A549 (cell line): ENCODE results near the gene VWA5B1. TPM values are rescaled to one million over a fixed set of nuclear protein-coding genes. Genes with fewer than 3 reads are reported as not detected.

Source experiments
- ATAC-seq, 2 experiments: fragments of 200-7000 bp in 1 of 2; fragments of >200 bp in 1 of 2; cut with Nextera tagmentation in 1 of 2; cut with Tn5 transposase in 1 of 2; 3 replicates each; pipeline versions ENCODE4 v1.8.0 to v1.9.1; 2018 to 2020; ENCODE audit warnings: mild to moderate bottlenecking in 1 of 2, moderate library complexity in 1 of 2
- CTCF ChIA-PET: fragments of 300-600 bp; sonication (Branson Sonifier 250); formaldehyde crosslinking; extraction: SDS; loops from one replicate; lab custom pipeline; 2021; ENCODE audit warnings: antibody characterized with exemption, inconsistent platforms; lab: Yijun Ruan, JAX
- POLR2A ChIA-PET: fragments of 350-600 bp; formaldehyde crosslinking; extraction: SDS; loops from one replicate; lab custom pipeline; 2021; ENCODE audit warnings: antibody characterized with exemption, inconsistent platforms; lab: Yijun Ruan, JAX
- DNase-seq, 2 experiments: peaks; one replicate each; pipeline versions ENCODE4 v3.0.0 to v3.0.0-alpha.2; 2011 to 2016; ENCODE audit warnings: low read depth in 1 of 2, low spot score in 1 of 2
- FAIRE-seq: peaks from 2 replicates; lab custom pipeline; 2011; peaks lifted over from hg19 to GRCh38; lab: Jason Lieb, UNC
- H3K27ac ChIP-seq, 2 experiments: fragments of >200 bp; sonication (Bioruptor Twin); formaldehyde crosslinking; 3 replicates each; pipeline ENCODE4 v1.5.1; 2016 to 2017
- H3K4me1 ChIP-seq: fragments of >200 bp; sonication (Bioruptor Twin); formaldehyde crosslinking; 3 replicates; pipeline ENCODE4 v1.6.1; 2016
- H3K4me2 ChIP-seq: fragments of >200 bp; sonication (Bioruptor Twin); formaldehyde crosslinking; 3 replicates; pipeline ENCODE4 v1.6.1; 2016
- H3K4me3 ChIP-seq: fragments of >200 bp; sonication (Bioruptor Twin); formaldehyde crosslinking; 3 replicates; pipeline ENCODE4 v1.5.1; 2016
- H3K9me3 ChIP-seq: fragments of >200 bp; sonication (Bioruptor Twin); formaldehyde crosslinking; 3 replicates; pipeline ENCODE4 v1.6.1; 2016
- CHD4 ChIP-seq: fragments of 200-600 bp; sonication (generic); IDR thresholded peaks from 2 replicates; pipeline ENCODE4 v1.6.1; 2016; ENCODE audit warnings: antibody characterized with exemption, mild to moderate bottlenecking, borderline replicate concordance
- ELK1 ChIP-seq: fragments of 150-350 bp; IDR thresholded peaks from 2 replicates; pipeline ENCODE4 v1.6.1; 2014; ENCODE audit warnings: low read depth, mild to moderate bottlenecking, low read length
- ESRRA ChIP-seq: fragments of 150-350 bp; IDR thresholded peaks from 2 replicates; pipeline ENCODE4 v1.6.1; 2014; ENCODE audit warnings: mild to moderate bottlenecking, low read length, borderline replicate concordance
- FOSL2 ChIP-seq, 2 experiments: fragments of 450-650 bp in 1 of 2; fragments of >200 bp in 1 of 2; sonication (Bioruptor Twin) in 1 of 2; formaldehyde crosslinking; IDR thresholded peaks; 2 replicates each; pipeline versions ENCODE4 v1.5.0 to v1.6.1; 2016 to 2020; ENCODE audit warnings: mild to moderate bottlenecking in 1 of 2, moderate library complexity in 1 of 2
- GATA3 ChIP-seq: IDR thresholded peaks from 2 replicates; pipeline ENCODE4 v1.6.1; 2012; ENCODE audit warnings: borderline replicate concordance
- HOXA7 ChIP-seq: fragments of 250-450 bp; sonication (Bioruptor Pico); IDR thresholded peaks from 2 replicates; pipeline ENCODE4 v1.5.0; 2020; ENCODE audit warnings: mild to moderate bottlenecking, moderate library complexity
- JUNB ChIP-seq: fragments of >200 bp; sonication (Bioruptor Twin); formaldehyde crosslinking; IDR thresholded peaks from 2 replicates; pipeline ENCODE4 v1.6.1; 2016
- MAZ ChIP-seq: fragments of 150-350 bp; IDR thresholded peaks from 2 replicates; pipeline ENCODE4 v1.6.1; 2014; ENCODE audit warnings: antibody characterized with exemption, low read depth, low read length, borderline replicate concordance
- PHF8 ChIP-seq: fragments of 200-600 bp; sonication (generic); IDR thresholded peaks from 2 replicates; pipeline ENCODE4 v1.6.1; 2016; ENCODE audit warnings: low read depth, mild to moderate bottlenecking, antibody characterized with exemption, moderate library complexity, borderline replicate concordance
- POLR2AphosphoS2 ChIP-seq: conservative IDR thresholded peaks from 2 replicates; pipeline ENCODE4 v1.6.1; 2012; ENCODE audit warnings: low read length, improper control_type of control experiment, inconsistent platforms
- RAD21 ChIP-seq, 2 experiments: fragments of >200 bp in 1 of 2; sonication (Bioruptor Twin) in 1 of 2; formaldehyde crosslinking in 1 of 2; IDR thresholded peaks in 1 of 2; conservative IDR thresholded peaks in 1 of 2; 2 replicates in 1 of 2; 3 replicates in 1 of 2; pipeline ENCODE4 v1.6.1; 2012 to 2018; ENCODE audit warnings: inconsistent platforms in 1 of 2
- RNF2 ChIP-seq: fragments of 200-600 bp; sonication (generic); IDR thresholded peaks from 2 replicates; pipeline ENCODE4 v1.6.1; 2016; ENCODE audit warnings: low read depth, mild to moderate bottlenecking, antibody characterized with exemption, moderate library complexity, borderline replicate concordance
- SREBF2 ChIP-seq: fragments of 450-650 bp; IDR thresholded peaks from 2 replicates; pipeline ENCODE4 v1.6.1; 2014; ENCODE audit warnings: mild to moderate bottlenecking, moderate library complexity
- ZSCAN20 ChIP-seq: fragments of 250-450 bp; sonication (Bioruptor Pico); IDR thresholded peaks from 2 replicates; pipeline ENCODE4 v1.8.0; 2022; ENCODE audit warnings: mild to moderate bottlenecking, moderate library complexity
- WGBS: methylation state at CpG from one replicate; pipeline ENCODE4 v1.1.6; 2017; ENCODE audit errors: missing lambda C conversion rate; 5-methylcytosine and 5-hydroxymethylcytosine counted together
- polyA plus RNA-seq, 4 experiments: library from polyadenylated mRNA; depleted of rRNA in 3 of 4; stranded (reverse); fragments of >200 nt; fragmentation: RNase III in 1 of 4; extraction: RNeasy Plus Mini Kit Qiagen cat#74134 plus additional on column Dnase treatment in 1 of 4; gene quantifications; 2 replicates in 3 of 4; 3 replicates in 1 of 4; pipeline ENCODE4 v1.2.3, GENCODE V29; 2011 to 2017
- TF ChIP-seq, protein P1 (sequence below): fragments of >200 bp; sonication (Bioruptor Twin); formaldehyde crosslinking; IDR thresholded peaks from 3 replicates; pipeline ENCODE4 v1.6.1; 2016
- TF ChIP-seq, protein P2 (sequence below): IDR thresholded peaks from 2 replicates; pipeline ENCODE4 v1.6.1; 2012

VWA5B1 gene
- polyA plus RNA-seq, 2 of the 4 experiments (the other 2 are of a cell fraction), result not detected

- Histone ChIP-seq H3K27ac (no peak overlapping the region), H3K4me3 (no peak overlapping the region)
- POLR2A ChIA-PET, result no interaction called here
- TF ChIP-seq ELK1 (no peak), ZSCAN20 (CRISPR knock-in tag) (no peak), RAD21 (conservative IDR thresholded peaks at IDR 0.05 in 1 of 2, IDR thresholded peaks at IDR 0.05 in 1 of 2) (no peak)
- TF ChIP-seq, protein P1, sequence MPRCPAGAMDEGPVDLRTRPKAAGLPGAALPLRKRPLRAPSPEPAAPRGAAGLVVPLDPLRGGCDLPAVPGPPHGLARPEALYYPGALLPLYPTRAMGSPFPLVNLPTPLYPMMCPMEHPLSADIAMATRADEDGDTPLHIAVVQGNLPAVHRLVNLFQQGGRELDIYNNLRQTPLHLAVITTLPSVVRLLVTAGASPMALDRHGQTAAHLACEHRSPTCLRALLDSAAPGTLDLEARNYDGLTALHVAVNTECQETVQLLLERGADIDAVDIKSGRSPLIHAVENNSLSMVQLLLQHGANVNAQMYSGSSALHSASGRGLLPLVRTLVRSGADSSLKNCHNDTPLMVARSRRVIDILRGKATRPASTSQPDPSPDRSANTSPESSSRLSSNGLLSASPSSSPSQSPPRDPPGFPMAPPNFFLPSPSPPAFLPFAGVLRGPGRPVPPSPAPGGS, result no peak
- TF ChIP-seq, all 56 proteins: peak for 0
- CTCF ChIA-PET, result interaction anchor here (0.9 to 2.0 kb wide), 5 partner anchors 26 to 191 kb away, joined by 3 to 7 read pairs (median 4); no protein-coding TSS in a partner anchor
- no peaks in the 10 kb centered on the region for H3K9me3 ChIP-seq
- FAIRE-seq, result no peak
- no peaks in the 10 kb centered on the region for H3K4me1 ChIP-seq
- H3K4me2 ChIP-seq, result no peak overlapping the region
- no peak for ATAC-seq
- 72% methylated on average over 5 of the region's 8 CpGs for WGBS
- DNase-seq, result no peak
These were observed 112.9 kb downstream of the VWA5B1 start for GRCh38 chr1:20403423-20404145.

DNA sequence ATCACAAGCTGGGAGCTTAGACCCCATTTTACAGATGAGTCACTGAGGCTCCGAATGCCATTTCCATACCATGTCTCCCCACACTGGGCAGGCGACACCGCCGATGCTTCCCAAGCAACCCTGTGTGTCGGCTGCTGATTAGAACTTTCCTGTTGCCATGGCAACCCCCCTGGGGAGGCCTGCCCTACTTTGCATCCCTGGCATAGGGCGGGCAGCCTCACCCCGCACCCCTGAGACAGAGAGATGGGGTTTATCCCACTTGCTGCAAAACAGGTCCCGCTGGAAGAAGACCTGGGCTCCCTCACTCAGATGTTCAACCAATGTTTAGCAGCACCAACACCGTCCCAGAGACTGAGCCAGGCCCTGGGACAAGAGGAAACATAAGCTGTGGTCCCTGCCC lies 113.8 kb downstream of the VWA5B1 start:
- DNase-seq, result no peak
- ChIA-PET POLR2A (no interaction called here), CTCF (no interaction called here)
- no peak for FAIRE-seq
- no peak for ATAC-seq
- H3K9me3 ChIP-seq, result no peaks in the 10 kb centered on the region
- H3K4me1 ChIP-seq, result no peaks in the 10 kb centered on the region
- no peak for TF ChIP-seq HOXA7 (CRISPR knock-in tag)
- no peak for TF ChIP-seq MAZ
- TF ChIP-seq FOSL2 (IDR thresholded peaks at IDR 0.05), result no peak
- no peak for TF ChIP-seq FOSL2 (CRISPR knock-in tag; IDR thresholded peaks at IDR 0.05)
- no peak for TF ChIP-seq PHF8
- no peak for TF ChIP-seq RNF2
- TF ChIP-seq ESRRA, result no peak
- no peak for TF ChIP-seq POLR2AphosphoS2
- TF ChIP-seq SREBF2, result no peak
- TF ChIP-seq JUNB, result no peak
- no peak for TF ChIP-seq CHD4
- no peak for TF ChIP-seq ZSCAN20 (CRISPR knock-in tag)
- TF ChIP-seq GATA3, result no peak
- TF ChIP-seq, protein P2, sequence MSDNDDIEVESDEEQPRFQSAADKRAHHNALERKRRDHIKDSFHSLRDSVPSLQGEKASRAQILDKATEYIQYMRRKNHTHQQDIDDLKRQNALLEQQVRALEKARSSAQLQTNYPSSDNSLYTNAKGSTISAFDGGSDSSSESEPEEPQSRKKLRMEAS, result no peak
- H3K4me3 ChIP-seq, result no peak overlapping the region
- 79% methylated on average over 5 of the region's 9 CpGs for WGBS
- H3K4me2 ChIP-seq, result no peak overlapping the region
- H3K27ac ChIP-seq, result no peak overlapping the region

Other genes starting within 250 kb of the VWA5B1 start
- not detected in 2 replicates for gene PLA2G5, start 220.7 kb upstream of the VWA5B1 start, polyA plus RNA-seq (2011; rRNA removed)
- gene PLA2G5, start 220.7 kb upstream of the VWA5B1 start, polyA plus RNA-seq (2017; fragmentation: RNase III; extraction: RNeasy Plus Mini Kit Qiagen cat#74134 plus additional on column Dnase treatment), result not detected in 3 replicates
- gene PLA2G2D, start 171.3 kb upstream of the VWA5B1 start, polyA plus RNA-seq (2011; rRNA removed), result not detected in 2 replicates
- not detected in 3 replicates for gene PLA2G2D, start 171.3 kb upstream of the VWA5B1 start, polyA plus RNA-seq (2017; fragmentation: RNase III; extraction: RNeasy Plus Mini Kit Qiagen cat#74134 plus additional on column Dnase treatment)
- not detected in 2 replicates for gene PLA2G2F, start 151.6 kb upstream of the VWA5B1 start, polyA plus RNA-seq (2011; rRNA removed)
- not detected in 3 replicates for gene PLA2G2F, start 151.6 kb upstream of the VWA5B1 start, polyA plus RNA-seq (2017; fragmentation: RNase III; extraction: RNeasy Plus Mini Kit Qiagen cat#74134 plus additional on column Dnase treatment)
- gene UBXN10, start 104.8 kb upstream of the VWA5B1 start, polyA plus RNA-seq (2011; rRNA removed), result 0.01 TPM in 1 of 2 replicates, not detected in the other
- not detected in 3 replicates for gene UBXN10, start 104.8 kb upstream of the VWA5B1 start, polyA plus RNA-seq (2017; fragmentation: RNase III; extraction: RNeasy Plus Mini Kit Qiagen cat#74134 plus additional on column Dnase treatment)
- not detected in 2 replicates for gene PLA2G2C, start 104.4 kb upstream of the VWA5B1 start, polyA plus RNA-seq (2011; rRNA removed)
- not detected in 3 replicates for gene PLA2G2C, start 104.4 kb upstream of the VWA5B1 start, polyA plus RNA-seq (2017; fragmentation: RNase III; extraction: RNeasy Plus Mini Kit Qiagen cat#74134 plus additional on column Dnase treatment)
- gene CAMK2N1, start 195.3 kb downstream of the VWA5B1 start, polyA plus RNA-seq (2011; rRNA removed), result 38.9 and 49.7 TPM in 2 replicates
- 35.8 to 56.4 TPM (median 55.1 TPM) in 3 replicates for gene CAMK2N1, start 195.3 kb downstream of the VWA5B1 start, polyA plus RNA-seq (2017; fragmentation: RNase III; extraction: RNeasy Plus Mini Kit Qiagen cat#74134 plus additional on column Dnase treatment)
- 20.0 and 22.9 TPM in 2 replicates for gene MUL1, start 217.3 kb downstream of the VWA5B1 start, polyA plus RNA-seq (2011; rRNA removed)
- gene MUL1, start 217.3 kb downstream of the VWA5B1 start, polyA plus RNA-seq (2017; fragmentation: RNase III; extraction: RNeasy Plus Mini Kit Qiagen cat#74134 plus additional on column Dnase treatment), result 21.4 to 24.5 TPM (median 24.1 TPM) in 3 replicates